ENCODE data around the gene NEURL1B.

NEURL1B gene

DNA sequence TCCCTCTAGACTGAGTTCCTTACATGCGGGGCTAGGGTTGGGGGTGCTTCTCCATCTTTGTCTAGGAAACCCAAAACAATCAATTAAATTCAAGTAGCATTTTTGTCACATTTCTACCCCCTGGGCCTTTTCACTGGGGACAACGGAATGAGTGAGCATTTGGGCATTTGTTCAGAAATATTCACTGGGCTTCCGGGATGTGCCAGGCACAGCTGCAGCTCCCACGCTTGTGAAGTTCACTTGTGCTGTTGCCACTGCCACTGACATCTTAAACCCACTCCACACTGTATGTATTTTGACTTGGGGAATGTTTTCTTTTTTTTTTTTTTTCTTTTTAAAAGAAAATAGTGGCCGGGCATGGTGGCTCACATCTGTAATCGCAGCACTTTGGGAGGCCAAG is 98.3 kb downstream of the NEURL1B start:
- no peak for DNase-seq

DNA sequence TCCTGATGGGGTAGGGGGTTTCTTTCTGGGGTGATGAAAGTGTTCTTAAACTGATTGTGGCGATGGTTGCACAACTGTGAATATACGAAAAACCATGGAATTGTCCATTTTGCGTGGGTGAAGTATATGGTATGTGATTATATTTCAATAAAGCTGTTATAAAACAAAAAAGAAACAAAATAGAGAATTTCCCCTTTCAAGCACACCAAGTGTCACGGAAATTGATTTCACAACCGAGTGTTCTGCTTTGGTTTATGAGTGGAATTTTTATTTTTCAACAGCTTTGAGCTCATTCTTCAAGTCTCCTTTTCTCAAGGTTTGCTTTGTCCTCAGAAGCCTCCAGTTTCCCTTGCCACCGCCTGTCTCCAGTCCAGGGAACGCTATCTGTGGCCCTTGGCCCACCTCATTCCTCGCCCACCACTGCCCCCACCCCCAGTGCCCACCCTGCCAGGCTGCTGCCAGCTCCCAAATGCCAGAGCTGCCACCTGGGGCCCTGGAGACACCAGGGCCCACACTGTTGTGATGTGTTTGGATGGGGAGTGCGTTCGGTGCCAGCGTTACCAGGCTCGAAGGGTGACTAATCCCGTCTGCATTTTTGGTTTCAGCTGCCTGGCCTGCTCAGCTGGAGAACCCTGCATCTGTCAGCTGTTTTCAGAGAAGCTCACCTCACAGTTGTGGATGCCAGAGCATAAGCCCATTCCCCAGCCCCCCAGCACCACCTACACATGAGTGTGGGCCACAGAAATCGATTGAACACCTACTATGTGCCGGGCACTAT is 99.6 kb downstream of the NEURL1B start:
- no peak for DNase-seq
